ENCODE results near the gene PALM. TPM values are rescaled to one million over a fixed set of nuclear protein-coding genes. Genes with fewer than 3 reads are reported as not detected.
"Not testable (repeated sequence)": the region's sequence is repeated elsewhere in the genome, so short reads cannot be mapped to it uniquely, and the experiment has no call there.

PALM gene
- total and polyA plus RNA-seq, 2 donors, result 2.2 to 11.7 TPM

GRCh38 chr19:686589-687297 lies 22.0 kb upstream of the PALM start:
- 83% methylated on average over 17 of the region's 17 CpGs for WGBS
- no peak for DNase-seq (ENCODE audit: low read depth in 6 of 9, low spot score in 9 of 9)
- H3K27me3 ChIP-seq (ENCODE audit: control insufficient read depth in 2 of 2, insufficient read depth in 1 of 2, low read length in 1 of 2), result no peaks in the 10 kb centered on the region
- no peak overlapping the region for H3K4me3 ChIP-seq (ENCODE audit: low read length in 2 of 2)
- peaks cover 0 to 8% of the 10 kb centered on the region in 2 donors for H3K9me3 ChIP-seq (ENCODE audit: control insufficient read depth in 2 of 2, insufficient read depth in 1 of 2, low read length in 1 of 2)
- H3K4me1 ChIP-seq (ENCODE audit: control insufficient read depth in 2 of 2, insufficient read depth in 2 of 2, low read length in 2 of 2), result peaks cover 0 to under 1% of the 10 kb centered on the region in 2 donors
- H3K36me3 ChIP-seq (ENCODE audit: control insufficient read depth in 2 of 2, insufficient read depth in 2 of 2, low read length in 1 of 2), result no peaks in the 10 kb centered on the region
- no peak overlapping the region for H3K27ac ChIP-seq (ENCODE audit: low read depth in 1 of 2, low read length in 1 of 2)

GRCh38 chr19:687569-688166 lies 21.1 kb upstream of the PALM start:
- H3K9me3 ChIP-seq (ENCODE audit: control insufficient read depth in 2 of 2, insufficient read depth in 1 of 2, low read length in 1 of 2), result peaks cover 0 to 8% of the 10 kb centered on the region in 2 donors
- H3K27me3 ChIP-seq (ENCODE audit: control insufficient read depth in 2 of 2, insufficient read depth in 1 of 2, low read length in 1 of 2), result no peaks in the 10 kb centered on the region
- H3K36me3 ChIP-seq (ENCODE audit: control insufficient read depth in 2 of 2, insufficient read depth in 2 of 2, low read length in 1 of 2), result no peaks in the 10 kb centered on the region
- H3K27ac ChIP-seq (ENCODE audit: low read depth in 1 of 2, low read length in 1 of 2), result no peak overlapping the region
- H3K4me1 ChIP-seq (ENCODE audit: control insufficient read depth in 2 of 2, insufficient read depth in 2 of 2, low read length in 2 of 2), result no peaks in the 10 kb centered on the region
- 96% methylated on average over 11 of the region's 11 CpGs for WGBS
- DNase-seq (ENCODE audit: low read depth in 6 of 9, low spot score in 9 of 9), result no peak
- no peak overlapping the region for H3K4me3 ChIP-seq (ENCODE audit: low read length in 2 of 2)

- Histone ChIP-seq H3K9me3 (ENCODE audit: control insufficient read depth in 2 of 2, insufficient read depth in 1 of 2, low read length in 1 of 2) (peaks cover 0 to 8% of the 10 kb centered on the region in 2 donors), H3K36me3 (ENCODE audit: control insufficient read depth in 2 of 2, insufficient read depth in 2 of 2, low read length in 1 of 2) (no peaks in the 10 kb centered on the region), H3K27ac (ENCODE audit: low read depth in 1 of 2, low read length in 1 of 2) (no peak overlapping the region), H3K4me1 (ENCODE audit: control insufficient read depth in 2 of 2, insufficient read depth in 2 of 2, low read length in 2 of 2) (no peaks in the 10 kb centered on the region), H3K4me3 (ENCODE audit: low read length in 2 of 2) (no peak overlapping the region), H3K27me3 (ENCODE audit: control insufficient read depth in 2 of 2, insufficient read depth in 1 of 2, low read length in 1 of 2) (peaks cover 0 to 1% of the 10 kb centered on the region in 2 donors)
- no peak for DNase-seq (ENCODE audit: low read depth in 6 of 9, low spot score in 9 of 9)
- WGBS, result 93% methylated on average over 15 of the region's 15 CpGs
Measured at GRCh38 chr19:688214-688613, 20.5 kb upstream of the PALM start.

- H3K27ac ChIP-seq (ENCODE audit: low read depth in 1 of 2, low read length in 1 of 2), result no peak overlapping the region
- 77% methylated on average over 17 of the region's 17 CpGs for WGBS
- H3K9me3 ChIP-seq (ENCODE audit: control insufficient read depth in 2 of 2, insufficient read depth in 1 of 2, low read length in 1 of 2), result peaks cover 0 to 8% of the 10 kb centered on the region in 2 donors
- no peak for DNase-seq (ENCODE audit: low read depth in 6 of 9, low spot score in 9 of 9)
- H3K4me1 ChIP-seq (ENCODE audit: control insufficient read depth in 2 of 2, insufficient read depth in 2 of 2, low read length in 2 of 2), result no peaks in the 10 kb centered on the region
- no peaks in the 10 kb centered on the region for H3K36me3 ChIP-seq (ENCODE audit: control insufficient read depth in 2 of 2, insufficient read depth in 2 of 2, low read length in 1 of 2)
- H3K4me3 ChIP-seq (ENCODE audit: low read length in 2 of 2), result no peak overlapping the region
- peaks cover 2 to 5% of the 10 kb centered on the region in 2 donors for H3K27me3 ChIP-seq (ENCODE audit: control insufficient read depth in 2 of 2, insufficient read depth in 1 of 2, low read length in 1 of 2)
Measured at GRCh38 chr19:688992-689391, 19.7 kb upstream of the PALM start.

- DNase-seq (ENCODE audit: low read depth in 6 of 9, low spot score in 9 of 9), result no peak
- peaks cover 10 to 17% of the 10 kb centered on the region in 2 donors for H3K27me3 ChIP-seq (ENCODE audit: control insufficient read depth in 2 of 2, insufficient read depth in 1 of 2, low read length in 1 of 2)
- no peaks in the 10 kb centered on the region for H3K4me1 ChIP-seq (ENCODE audit: control insufficient read depth in 2 of 2, insufficient read depth in 2 of 2, low read length in 2 of 2)
- H3K9me3 ChIP-seq (ENCODE audit: control insufficient read depth in 2 of 2, insufficient read depth in 1 of 2, low read length in 1 of 2), result peaks cover 0 to 8% of the 10 kb centered on the region in 2 donors
- WGBS, result 88% methylated on average over 18 of the region's 18 CpGs
- H3K27ac ChIP-seq (ENCODE audit: low read depth in 1 of 2, low read length in 1 of 2), result no peak overlapping the region
- H3K36me3 ChIP-seq (ENCODE audit: control insufficient read depth in 2 of 2, insufficient read depth in 2 of 2, low read length in 1 of 2), result no peaks in the 10 kb centered on the region
- H3K4me3 ChIP-seq (ENCODE audit: low read length in 2 of 2), result no peak overlapping the region
Measured at GRCh38 chr19:690203-690602, 18.5 kb upstream of the PALM start.

GRCh38 chr19:694481-695351 lies 14.0 kb upstream of the PALM start:
- WGBS, result 18% methylated on average over 41 of the region's 41 CpGs
- Histone ChIP-seq H3K36me3 (ENCODE audit: control insufficient read depth in 2 of 2, insufficient read depth in 2 of 2, low read length in 1 of 2) (no peaks in the 10 kb centered on the region), H3K4me3 (ENCODE audit: low read length in 2 of 2) (no peak overlapping the region), H3K4me1 (ENCODE audit: control insufficient read depth in 2 of 2, insufficient read depth in 2 of 2, low read length in 2 of 2) (no peaks in the 10 kb centered on the region), H3K27me3 (ENCODE audit: control insufficient read depth in 2 of 2, insufficient read depth in 1 of 2, low read length in 1 of 2) (peaks cover 16 to 31% of the 10 kb centered on the region in 2 donors), H3K9me3 (ENCODE audit: control insufficient read depth in 2 of 2, insufficient read depth in 1 of 2, low read length in 1 of 2) (peaks cover 0 to 5% of the 10 kb centered on the region in 2 donors), H3K27ac (ENCODE audit: low read depth in 1 of 2, low read length in 1 of 2) (no peak overlapping the region)
- DNase-seq (ENCODE audit: low read depth in 6 of 9, low spot score in 9 of 9), result no peak

GRCh38 chr19:695352-695949 lies 13.3 kb upstream of the PALM start, which contains the start of gene PRSS57:
TSS of gene PRSS57 (minus strand) at chr19:695452. CDS start at chr19:695430, 22 bp downstream.
- 18% methylated on average over 31 of the region's 31 CpGs for WGBS
- Histone ChIP-seq H3K9me3 (ENCODE audit: control insufficient read depth in 2 of 2, insufficient read depth in 1 of 2, low read length in 1 of 2) (peaks cover 0 to 5% of the 10 kb centered on the region in 2 donors), H3K27me3 (ENCODE audit: control insufficient read depth in 2 of 2, insufficient read depth in 1 of 2, low read length in 1 of 2) (peaks cover 16 to 31% of the 10 kb centered on the region in 2 donors), H3K4me3 (ENCODE audit: low read length in 2 of 2) (no peak within 1 kb of the TSS), H3K4me1 (ENCODE audit: control insufficient read depth in 2 of 2, insufficient read depth in 2 of 2, low read length in 2 of 2) (no peaks in the 10 kb centered on the region), H3K27ac (ENCODE audit: low read depth in 1 of 2, low read length in 1 of 2) (no peak within 1 kb of the TSS), H3K36me3 (ENCODE audit: control insufficient read depth in 2 of 2, insufficient read depth in 2 of 2, low read length in 1 of 2) (no peaks in the 10 kb centered on the region)
- no peak for DNase-seq (ENCODE audit: low read depth in 6 of 9, low spot score in 9 of 9)

GRCh38 chr19:698529-698928 lies 10.2 kb upstream of the PALM start:
- H3K27ac ChIP-seq (ENCODE audit: low read depth in 1 of 2, low read length in 1 of 2); DNase-seq (ENCODE audit: low read depth in 6 of 9, low spot score in 9 of 9); H3K36me3 ChIP-seq (ENCODE audit: control insufficient read depth in 2 of 2, insufficient read depth in 2 of 2, low read length in 1 of 2); H3K4me1 ChIP-seq (ENCODE audit: control insufficient read depth in 2 of 2, insufficient read depth in 2 of 2, low read length in 2 of 2); H3K9me3 ChIP-seq (ENCODE audit: control insufficient read depth in 2 of 2, insufficient read depth in 1 of 2, low read length in 1 of 2); H3K4me3 ChIP-seq (ENCODE audit: low read length in 2 of 2): not testable (repeated sequence)
- peaks cover 16 to 33% of the 10 kb centered on the region in 2 donors for H3K27me3 ChIP-seq (ENCODE audit: control insufficient read depth in 2 of 2, insufficient read depth in 1 of 2, low read length in 1 of 2)
- 98% methylated on average over 15 of the region's 15 CpGs for WGBS
